Measurements from ENCODE around the gene NDUFB2.
"Not testable (repeated sequence)": the region's sequence is repeated elsewhere in the genome, so short reads cannot be mapped to it uniquely, and the experiment has no call there.

DNA sequence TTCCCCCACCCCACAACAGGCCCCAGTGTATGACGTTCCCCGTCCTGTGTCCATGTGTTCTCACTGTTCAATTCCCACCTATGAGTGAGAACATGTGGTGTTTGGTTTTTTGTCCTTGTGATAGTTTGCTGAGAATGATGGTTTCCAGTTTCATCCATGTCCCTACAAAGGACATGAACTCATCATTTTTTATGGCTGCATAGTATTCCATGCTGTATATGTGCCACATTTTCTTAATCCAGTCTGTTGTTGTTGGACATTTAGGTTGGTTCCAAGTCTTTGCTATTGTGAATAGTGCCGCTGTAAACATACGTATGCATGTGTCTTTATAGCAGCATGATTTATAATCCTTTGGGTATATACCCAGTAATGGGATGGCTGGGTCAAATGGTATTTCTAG, 12.3 kb downstream of the NDUFB2 start:
- TF ChIP-seq, protein P1, sequence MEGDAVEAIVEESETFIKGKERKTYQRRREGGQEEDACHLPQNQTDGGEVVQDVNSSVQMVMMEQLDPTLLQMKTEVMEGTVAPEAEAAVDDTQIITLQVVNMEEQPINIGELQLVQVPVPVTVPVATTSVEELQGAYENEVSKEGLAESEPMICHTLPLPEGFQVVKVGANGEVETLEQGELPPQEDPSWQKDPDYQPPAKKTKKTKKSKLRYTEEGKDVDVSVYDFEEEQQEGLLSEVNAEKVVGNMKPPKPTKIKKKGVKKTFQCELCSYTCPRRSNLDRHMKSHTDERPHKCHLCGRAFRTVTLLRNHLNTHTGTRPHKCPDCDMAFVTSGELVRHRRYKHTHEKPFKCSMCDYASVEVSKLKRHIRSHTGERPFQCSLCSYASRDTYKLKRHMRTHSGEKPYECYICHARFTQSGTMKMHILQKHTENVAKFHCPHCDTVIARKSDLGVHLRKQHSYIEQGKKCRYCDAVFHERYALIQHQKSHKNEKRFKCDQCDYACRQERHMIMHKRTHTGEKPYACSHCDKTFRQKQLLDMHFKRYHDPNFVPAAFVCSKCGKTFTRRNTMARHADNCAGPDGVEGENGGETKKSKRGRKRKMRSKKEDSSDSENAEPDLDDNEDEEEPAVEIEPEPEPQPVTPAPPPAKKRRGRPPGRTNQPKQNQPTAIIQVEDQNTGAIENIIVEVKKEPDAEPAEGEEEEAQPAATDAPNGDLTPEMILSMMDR (conservative IDR thresholded peaks at IDR 0.05; ENCODE audit: low read length) = not testable (repeated sequence)
- not testable (repeated sequence) for TF ChIP-seq EZH2phosphoT487 (IDR thresholded peaks at IDR 0.05; ENCODE audit: borderline replicate concordance)
